NCI-H460 (cell line): ENCODE results near the gene NTNG2. TPM values are rescaled to one million over a fixed set of nuclear protein-coding genes. Genes with fewer than 3 reads are reported as not detected.

Source experiments
- total RNA-seq: library from RNA; depleted of rRNA; stranded (reverse); fragments of >200 nt; shearing (Covaris generic); gene quantifications from 2 replicates; pipeline ENCODE4 v1.2.3, GENCODE V29; 2014; rRNA removed

Gene NTNG2
- total RNA-seq, 1 experiment from 2014 or later: 0.07 TPM

Other genes starting within 250 kb of the NTNG2 start
- gene MED27, start 82.2 kb upstream of the NTNG2 start, total RNA-seq: 23.5 and 24.7 TPM in 2 replicates
- gene SETX, start 192.9 kb downstream of the NTNG2 start, total RNA-seq: 52.8 and 59.3 TPM in 2 replicates
- gene TTF1, start 244.8 kb downstream of the NTNG2 start, total RNA-seq: 9.9 and 15.7 TPM in 2 replicates
- gene CFAP77, start 248.2 kb downstream of the NTNG2 start, total RNA-seq: not detected in 2 replicates